Activated naive CD4-positive, alpha-beta T cell treated with anti-CD3 and anti-CD28 coated beads, Interleukin-2, amount 50 U/mL, for 24 hours (primary cell): ENCODE data around the gene SYTL3.

Source experiments
- H3K27ac Mint-ChIP-seq: one replicate; pipeline ENCODE4 v1.8.0; 2021; ENCODE audit warnings: mild to moderate bottlenecking, mixed read lengths
- H3K27me3 Mint-ChIP-seq: one replicate; pipeline ENCODE4 v1.8.0; 2021; ENCODE audit warnings: mixed read lengths
- H3K36me3 Mint-ChIP-seq: one replicate; pipeline ENCODE4 v1.8.0; 2021; ENCODE audit warnings: mixed read lengths
- H3K4me1 Mint-ChIP-seq: one replicate; pipeline ENCODE4 v1.8.0; 2021; ENCODE audit warnings: mixed read lengths
- H3K4me3 Mint-ChIP-seq: one replicate; pipeline ENCODE4 v1.8.0; 2021; ENCODE audit warnings: mild to moderate bottlenecking, mixed read lengths
- H3K9me3 Mint-ChIP-seq: one replicate; pipeline ENCODE4 v1.8.0; 2021; ENCODE audit warnings: mixed read lengths

SYTL3 gene

GRCh38 chr6:158708239-158708638 is 58.4 kb downstream of the SYTL3 start:
- H3K4me1 Mint-ChIP-seq: peaks cover 5% of the 10 kb centered on the region
- H3K36me3 Mint-ChIP-seq: peaks cover 16% of the 10 kb centered on the region
- no peaks in the 10 kb centered on the region for H3K27me3 Mint-ChIP-seq
- H3K27ac Mint-ChIP-seq: no peak overlapping the region
- H3K9me3 Mint-ChIP-seq: no peaks in the 10 kb centered on the region
- no peak overlapping the region for H3K4me3 Mint-ChIP-seq

- Mint-ChIP-seq H3K27ac (no peak overlapping the region), H3K36me3 (peaks cover 21% of the 10 kb centered on the region), H3K27me3 (no peaks in the 10 kb centered on the region), H3K4me3 (no peak overlapping the region), H3K9me3 (no peaks in the 10 kb centered on the region), H3K4me1 (no peaks in the 10 kb centered on the region)
Observed at GRCh38 chr6:158709809-158710208, 60.0 kb downstream of the SYTL3 start.

- H3K27me3 Mint-ChIP-seq: no peaks in the 10 kb centered on the region
- peaks cover 23% of the 10 kb centered on the region for H3K36me3 Mint-ChIP-seq
- peak overlapping the region; percentile 62 for H3K27ac Mint-ChIP-seq
- no peaks in the 10 kb centered on the region for H3K9me3 Mint-ChIP-seq
- no peak overlapping the region for H3K4me3 Mint-ChIP-seq
- peaks cover 5% of the 10 kb centered on the region for H3K4me1 Mint-ChIP-seq
Observed at GRCh38 chr6:158711264-158711663, 61.4 kb downstream of the SYTL3 start.

DNA sequence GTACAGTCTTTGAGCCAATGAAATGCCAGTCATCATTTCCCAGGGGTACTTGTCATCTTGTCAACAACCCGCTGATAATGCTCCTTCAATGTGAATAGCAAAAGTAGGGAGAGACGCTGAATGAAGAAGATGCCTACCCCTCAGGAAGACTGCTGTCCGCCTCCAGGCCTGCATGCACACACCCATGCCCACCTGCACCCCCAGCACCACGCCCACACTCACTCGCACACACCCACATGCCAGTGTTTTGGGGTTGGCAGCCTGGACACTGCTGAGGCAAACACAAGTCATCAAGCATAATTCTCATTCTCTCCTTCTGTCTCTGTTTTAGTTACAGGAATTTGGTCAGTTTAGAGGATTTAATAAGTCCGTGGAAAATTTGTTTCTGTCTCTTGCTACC is 63.6 kb downstream of the SYTL3 start:
- no peak overlapping the region for H3K27ac Mint-ChIP-seq
- peaks cover 22% of the 10 kb centered on the region for H3K4me1 Mint-ChIP-seq
- no peak overlapping the region for H3K4me3 Mint-ChIP-seq
- H3K36me3 Mint-ChIP-seq: peaks cover 21% of the 10 kb centered on the region
- no peaks in the 10 kb centered on the region for H3K9me3 Mint-ChIP-seq
- H3K27me3 Mint-ChIP-seq: no peaks in the 10 kb centered on the region

GRCh38 chr6:158714706-158715105 is 64.9 kb downstream of the SYTL3 start:
- no peaks in the 10 kb centered on the region for H3K9me3 Mint-ChIP-seq
- no peak overlapping the region for H3K27ac Mint-ChIP-seq
- no peaks in the 10 kb centered on the region for H3K27me3 Mint-ChIP-seq
- H3K4me3 Mint-ChIP-seq: no peak overlapping the region
- peaks cover 35% of the 10 kb centered on the region for H3K4me1 Mint-ChIP-seq
- H3K36me3 Mint-ChIP-seq: peaks cover 19% of the 10 kb centered on the region

GRCh38 chr6:158715330-158716311 is 65.8 kb downstream of the SYTL3 start:
- Mint-ChIP-seq H3K27ac (no peak overlapping the region), H3K4me1 (peaks cover 42% of the 10 kb centered on the region), H3K36me3 (peaks cover 13% of the 10 kb centered on the region), H3K27me3 (no peaks in the 10 kb centered on the region), H3K9me3 (no peaks in the 10 kb centered on the region), H3K4me3 (no peak overlapping the region)

DNA sequence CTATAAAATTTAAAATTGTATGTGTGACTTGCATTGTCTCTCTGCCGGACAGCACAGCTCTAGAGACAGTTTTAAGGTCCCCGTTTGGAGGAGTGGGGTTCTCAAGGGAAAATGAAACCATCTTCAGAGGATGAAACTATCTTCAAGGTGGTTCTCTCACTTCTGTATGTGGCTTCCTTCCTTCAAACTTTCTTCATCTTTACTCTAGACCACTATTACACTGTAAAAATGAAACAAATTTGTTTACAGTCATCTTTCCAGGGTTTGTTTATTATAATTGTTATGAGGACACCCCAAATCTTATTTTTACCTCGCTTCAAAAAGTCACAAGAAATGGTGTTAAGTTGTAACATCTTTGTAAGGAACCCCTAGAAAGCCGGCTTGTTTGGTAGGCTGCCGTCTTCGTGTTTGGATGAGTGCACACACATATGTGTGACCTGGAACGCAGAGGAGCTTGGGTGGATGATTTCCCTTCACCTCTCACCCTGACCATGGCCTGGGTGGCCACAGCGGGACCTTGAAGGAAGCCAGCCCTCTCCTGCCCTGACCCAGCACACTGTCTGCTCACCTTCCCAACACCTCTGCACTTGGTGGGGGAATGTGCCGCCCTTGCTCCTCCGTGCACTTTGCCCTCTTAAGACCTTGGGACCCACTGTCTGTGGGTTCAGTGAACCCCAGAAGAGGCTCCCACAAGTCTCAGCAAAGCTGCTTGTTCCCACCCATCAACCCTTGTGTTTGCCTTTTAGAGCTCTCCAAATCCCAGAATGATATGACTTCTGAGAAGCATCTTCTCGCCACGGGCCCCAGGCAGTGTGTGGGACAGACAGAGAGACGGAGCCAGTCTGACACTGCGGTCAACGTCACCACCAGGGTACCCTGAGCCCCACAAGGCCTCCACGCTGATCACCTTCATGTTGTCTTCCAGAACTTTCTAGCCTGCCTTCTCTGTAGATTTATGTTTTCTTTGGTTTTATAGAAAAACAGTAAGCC is 67.8 kb downstream of the SYTL3 start:
- H3K4me3 Mint-ChIP-seq: peak overlapping the region; percentile 42

GRCh38 chr6:158718461-158719046 is 68.7 kb downstream of the SYTL3 start:
- Mint-ChIP-seq H3K36me3 (peaks cover 10% of the 10 kb centered on the region), H3K4me3 (no peak overlapping the region), H3K4me1 (peaks cover 48% of the 10 kb centered on the region), H3K27ac (no peak overlapping the region), H3K27me3 (no peaks in the 10 kb centered on the region), H3K9me3 (no peaks in the 10 kb centered on the region)

More for the DNA sequence above, 67.8 kb downstream of the SYTL3 start:
- peaks cover 8% of the 10 kb centered on the region for H3K36me3 Mint-ChIP-seq
- no peaks in the 10 kb centered on the region for H3K9me3 Mint-ChIP-seq
- no peaks in the 10 kb centered on the region for H3K27me3 Mint-ChIP-seq
- peaks cover 48% of the 10 kb centered on the region for H3K4me1 Mint-ChIP-seq
- H3K27ac Mint-ChIP-seq: peak overlapping the region; percentile 35

DNA sequence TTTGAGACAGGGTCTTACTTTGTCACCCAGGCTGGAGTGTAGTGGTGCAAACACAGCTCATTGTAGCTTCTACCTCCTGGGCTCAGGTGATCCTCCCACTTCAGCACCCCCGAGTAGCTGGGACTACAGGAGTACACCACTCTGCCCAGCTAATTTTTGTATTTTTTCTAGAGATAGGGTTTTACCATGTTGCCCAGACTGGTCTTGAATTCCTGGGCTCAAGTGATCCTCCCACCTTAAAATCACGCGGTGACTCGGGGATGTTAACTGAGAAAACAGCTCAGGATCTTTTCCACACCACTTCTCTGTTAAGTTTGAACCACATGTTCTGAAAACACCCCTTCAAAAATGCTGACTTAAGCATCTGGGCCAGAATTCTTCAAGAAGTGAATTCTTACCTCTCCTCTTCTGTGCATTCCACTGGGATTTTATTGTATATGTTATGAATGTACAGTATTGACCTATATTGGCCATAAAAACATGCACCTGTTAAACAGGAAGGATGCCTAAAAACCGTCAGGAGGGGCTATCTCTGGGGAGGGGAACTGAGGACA is 72.4 kb downstream of the SYTL3 start:
- Mint-ChIP-seq H3K36me3 (peaks cover 16% of the 10 kb centered on the region), H3K4me3 (no peak overlapping the region), H3K27me3 (no peaks in the 10 kb centered on the region), H3K9me3 (no peaks in the 10 kb centered on the region), H3K27ac (no peak overlapping the region), H3K4me1 (peaks cover 38% of the 10 kb centered on the region)

- Mint-ChIP-seq H3K27ac (no peak overlapping the region), H3K4me3 (no peak overlapping the region), H3K4me1 (peaks cover 5% of the 10 kb centered on the region), H3K27me3 (no peaks in the 10 kb centered on the region), H3K36me3 (peaks cover 32% of the 10 kb centered on the region), H3K9me3 (no peaks in the 10 kb centered on the region)
Observed at GRCh38 chr6:158725704-158726103, 75.8 kb downstream of the SYTL3 start.

DNA sequence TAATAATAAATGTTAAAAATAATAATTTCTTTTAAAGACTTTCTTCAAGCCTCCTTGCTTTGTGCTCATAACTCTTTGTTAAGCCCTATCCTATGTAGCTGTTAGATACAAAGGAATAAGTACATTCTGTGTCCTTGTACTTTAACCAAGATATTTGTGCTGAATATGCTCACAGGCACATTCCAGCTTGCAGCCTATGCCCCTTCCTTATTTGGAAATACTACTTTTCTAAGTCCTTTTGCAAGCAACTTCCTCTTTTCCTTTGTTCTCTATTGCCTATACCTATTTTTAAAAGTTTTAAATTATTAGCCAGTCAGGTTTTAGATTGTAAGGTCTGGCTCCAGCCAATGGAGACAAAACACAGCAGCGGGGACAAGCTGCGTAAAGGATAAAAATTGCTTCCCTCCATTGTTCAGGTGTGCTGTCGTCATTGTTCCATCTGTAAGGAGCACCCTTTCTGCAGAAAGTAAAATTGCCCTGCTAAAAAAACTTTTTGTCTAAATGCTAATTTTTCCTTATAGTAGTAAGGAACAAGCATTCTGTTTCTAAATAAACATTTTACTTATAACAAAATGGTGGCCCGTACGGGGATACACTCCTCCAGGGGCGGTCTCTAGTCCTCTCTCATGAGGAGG is 80.2 kb downstream of the SYTL3 start:
- H3K27ac Mint-ChIP-seq: no peak overlapping the region
- no peaks in the 10 kb centered on the region for H3K4me1 Mint-ChIP-seq
- no peak overlapping the region for H3K4me3 Mint-ChIP-seq
- peaks cover 47% of the 10 kb centered on the region for H3K36me3 Mint-ChIP-seq
- H3K9me3 Mint-ChIP-seq: no peaks in the 10 kb centered on the region
- H3K27me3 Mint-ChIP-seq: no peaks in the 10 kb centered on the region

- H3K4me3 Mint-ChIP-seq: no peak overlapping the region
- H3K4me1 Mint-ChIP-seq: no peaks in the 10 kb centered on the region
- H3K36me3 Mint-ChIP-seq: peaks cover 48% of the 10 kb centered on the region
- no peaks in the 10 kb centered on the region for H3K9me3 Mint-ChIP-seq
- no peak overlapping the region for H3K27ac Mint-ChIP-seq
- H3K27me3 Mint-ChIP-seq: no peaks in the 10 kb centered on the region
Observed at GRCh38 chr6:158730541-158730907, 80.7 kb downstream of the SYTL3 start.

GRCh38 chr6:158735009-158735408 is 85.2 kb downstream of the SYTL3 start:
- Mint-ChIP-seq H3K9me3 (peaks cover 9% of the 10 kb centered on the region), H3K27ac (no peak overlapping the region), H3K27me3 (no peaks in the 10 kb centered on the region), H3K4me1 (no peaks in the 10 kb centered on the region), H3K36me3 (peaks cover 49% of the 10 kb centered on the region), H3K4me3 (no peak overlapping the region)

GRCh38 chr6:158737082-158737709 is 87.3 kb downstream of the SYTL3 start:
- H3K4me3 Mint-ChIP-seq: no peak overlapping the region
- no peaks in the 10 kb centered on the region for H3K4me1 Mint-ChIP-seq
- H3K9me3 Mint-ChIP-seq: peaks cover 9% of the 10 kb centered on the region
- no peak overlapping the region for H3K27ac Mint-ChIP-seq
- no peaks in the 10 kb centered on the region for H3K27me3 Mint-ChIP-seq
- peaks cover 41% of the 10 kb centered on the region for H3K36me3 Mint-ChIP-seq
